Neural cell (in vitro differentiated cells): ENCODE measurements around the gene SH3PXD2A. TPM values are rescaled to one million over a fixed set of nuclear protein-coding genes. Genes with fewer than 3 reads are reported as not detected.

Experiments used
- H2AFZ ChIP-seq: fragments of 200-600, 300-800 bp; sonication (generic), shearing (Covaris generic); 2 replicates; pipeline ENCODE4 v1.6.0; 2014; ENCODE audit warnings: low read depth, mild to moderate bottlenecking, antibody characterized with exemption, low read length, moderate library complexity
- H3F3A ChIP-seq: fragments of 200-600 bp; shearing (Covaris generic); 2 replicates; pipeline ENCODE4 v1.6.1; 2016; ENCODE audit warnings: mild to moderate bottlenecking, moderate library complexity, mixed read lengths, antibody characterized with exemption, low read length; ENCODE audit not compliant: insufficient read depth, poor library complexity, severe bottlenecking
- H3K27ac ChIP-seq: fragments of 200-600, 300-800 bp; sonication (generic), shearing (Covaris generic); 2 replicates; pipeline ENCODE4 v1.5.1; 2014; ENCODE audit warnings: mild to moderate bottlenecking, low read length, moderate library complexity
- H3K27me3 ChIP-seq: fragments of 300-800, 200-600 bp; sonication (generic), shearing (Covaris generic); 2 replicates; pipeline ENCODE4 v1.6.0; 2014; ENCODE audit warnings: mild to moderate bottlenecking, low read depth, low read length, moderate library complexity; ENCODE audit not compliant: insufficient read depth
- H3K36me3 ChIP-seq: fragments of 300-800, 200-600 bp; sonication (generic), shearing (Covaris generic); 2 replicates; pipeline ENCODE4 v1.5.1; 2014; ENCODE audit warnings: mild to moderate bottlenecking, antibody characterized with exemption, low read length, moderate library complexity; ENCODE audit not compliant: insufficient read depth
- H3K4me2 ChIP-seq: fragments of 300-800, 200-600 bp; sonication (generic), shearing (Covaris generic); 2 replicates; pipeline ENCODE4 v1.6.0; 2014; ENCODE audit warnings: mild to moderate bottlenecking, low read length
- H3K4me3 ChIP-seq: fragments of 300-800, 200-600 bp; sonication (generic), shearing (Covaris generic); 2 replicates; pipeline ENCODE4 v1.5.1; 2014; ENCODE audit warnings: mild to moderate bottlenecking, low read length, moderate library complexity
- H3K79me2 ChIP-seq: fragments of 200-600 bp; shearing (Covaris generic); replicated peaks from 2 replicates; pipeline ENCODE4 v1.6.0; 2014; ENCODE audit warnings: mild to moderate bottlenecking, low read length, moderate library complexity; ENCODE audit not compliant: insufficient read depth
- H3K9ac ChIP-seq: fragments of 300-800, 200-600 bp; sonication (generic), shearing (Covaris generic); 2 replicates; pipeline ENCODE4 v1.6.1; 2016; ENCODE audit warnings: mild to moderate bottlenecking, low read length, mixed read lengths
- H3K9me2 ChIP-seq: fragments of 200-600 bp; shearing (Covaris generic); 2 replicates; pipeline ENCODE4 v1.6.1; 2016; ENCODE audit warnings: mild to moderate bottlenecking, low read length, mixed read lengths; ENCODE audit not compliant: insufficient read depth
- H3K9me3 ChIP-seq: fragments of 200-600, 300-800 bp; sonication (generic), shearing (Covaris generic); 2 replicates; pipeline ENCODE4 v1.6.1; 2016; ENCODE audit warnings: mild to moderate bottlenecking, mixed run types, low read length, moderate library complexity, mixed read lengths
- H4K20me1 ChIP-seq: fragments of 200-600 bp; shearing (Covaris generic); 2 replicates; pipeline ENCODE4 v1.6.1; 2016; ENCODE audit warnings: mild to moderate bottlenecking, mixed run types; ENCODE audit not compliant: insufficient read depth
- CTCF ChIP-seq: fragments of 450-650 bp; IDR thresholded peaks from 2 replicates; pipeline ENCODE4 v1.5.1; 2014; ENCODE audit warnings: antibody characterized with exemption, mild to moderate bottlenecking, moderate library complexity; ENCODE audit not compliant: poor library complexity, severe bottlenecking
- EP300 ChIP-seq: fragments of 450-650 bp; conservative IDR thresholded peaks from 2 replicates; pipeline ENCODE4 v1.6.1; 2014; ENCODE audit warnings: antibody characterized with exemption, mild to moderate bottlenecking, moderate library complexity; ENCODE audit not compliant: poor library complexity, severe bottlenecking
- EZH2 ChIP-seq: fragments of 200-600, 300-800 bp; shearing (Covaris generic), sonication (generic); IDR thresholded peaks from 2 replicates; pipeline ENCODE4 v1.6.1; 2014; ENCODE audit warnings: antibody characterized with exemption, low read length, borderline replicate concordance, mild to moderate bottlenecking; ENCODE audit not compliant: insufficient read depth, poor library complexity, severe bottlenecking
- MXI1 ChIP-seq: fragments of 450-650 bp; conservative IDR thresholded peaks from 2 replicates; pipeline ENCODE4 v1.6.1; 2014; ENCODE audit warnings: antibody characterized with exemption, mild to moderate bottlenecking; ENCODE audit not compliant: poor library complexity, severe bottlenecking
- POLR2AphosphoS5 ChIP-seq: IDR thresholded peaks from 2 replicates; pipeline ENCODE4 v1.6.1; 2012
- RAD21 ChIP-seq: fragments of 450-650 bp; conservative IDR thresholded peaks from 2 replicates; pipeline ENCODE4 v1.6.1; 2014; ENCODE audit warnings: antibody characterized with exemption, mild to moderate bottlenecking, moderate library complexity
- REST ChIP-seq: IDR thresholded peaks from 2 replicates; pipeline ENCODE4 v1.6.1; 2012; ENCODE audit warnings: borderline replicate concordance
- SMC3 ChIP-seq: fragments of 450-650 bp; conservative IDR thresholded peaks from 2 replicates; pipeline ENCODE4 v1.6.1; 2014; ENCODE audit warnings: antibody characterized with exemption, mild to moderate bottlenecking, moderate library complexity; ENCODE audit not compliant: poor library complexity
- TAF1 ChIP-seq: IDR thresholded peaks from 2 replicates; pipeline ENCODE4 v1.6.1; 2012; ENCODE audit warnings: low read depth
- polyA plus RNA-seq: library from polyadenylated mRNA; depleted of rRNA; stranded (reverse); fragments of >200 nt; gene quantifications from 2 replicates; pipeline ENCODE4 v1.2.3, GENCODE V29; 2014

The SH3PXD2A gene
- polyA plus RNA-seq, 1 donor from 2014 or later = 5.2 TPM

- Histone ChIP-seq H3K79me2 (no peaks in the 10 kb centered on the region), H3K9ac (no peak overlapping the region), H3K36me3 (no peaks in the 10 kb centered on the region), H3F3A (no peaks in the 10 kb centered on the region), H3K4me3 (no peak overlapping the region), H3K4me2 (no peak overlapping the region), H3K9me2 (no peaks in the 10 kb centered on the region), H4K20me1 (no peaks in the 10 kb centered on the region), H3K9me3 (no peaks in the 10 kb centered on the region), H2AFZ (no peak overlapping the region), H3K27ac (no peak overlapping the region), H3K27me3 (no peaks in the 10 kb centered on the region)
- TF ChIP-seq TAF1 = no peak
- TF ChIP-seq SMC3 = no peak
- no peak for TF ChIP-seq MXI1
- no peak for TF ChIP-seq POLR2AphosphoS5
- TF ChIP-seq CTCF = no peak
- no peak for TF ChIP-seq EZH2
- no peak for TF ChIP-seq REST
- no peak for TF ChIP-seq EP300
- TF ChIP-seq RAD21 = no peak
Measured at GRCh38 chr10:103806395-103807187, 48.8 kb downstream of the SH3PXD2A start.

- H3K4me3 ChIP-seq = no peak overlapping the region
- H3F3A ChIP-seq = no peaks in the 10 kb centered on the region
- H3K27me3 ChIP-seq = no peaks in the 10 kb centered on the region
- no peaks in the 10 kb centered on the region for H3K79me2 ChIP-seq
- H3K9ac ChIP-seq = no peak overlapping the region
- no peak overlapping the region for H2AFZ ChIP-seq
- no peaks in the 10 kb centered on the region for H4K20me1 ChIP-seq
- no peaks in the 10 kb centered on the region for H3K36me3 ChIP-seq
- TF ChIP-seq EZH2 = no peak
- TF ChIP-seq RAD21 = no peak
- no peak for TF ChIP-seq EP300
- TF ChIP-seq CTCF = no peak
- no peak for TF ChIP-seq POLR2AphosphoS5
- TF ChIP-seq TAF1 = no peak
- TF ChIP-seq SMC3 = no peak
- TF ChIP-seq MXI1 = no peak
- no peak for TF ChIP-seq REST
- H3K9me2 ChIP-seq = no peaks in the 10 kb centered on the region
- H3K27ac ChIP-seq = no peak overlapping the region
- no peaks in the 10 kb centered on the region for H3K9me3 ChIP-seq
- H3K4me2 ChIP-seq = no peak overlapping the region
Measured at GRCh38 chr10:103805781-103806180, 49.6 kb downstream of the SH3PXD2A start.
